HL-60 (cell line): ENCODE results near the gene FDXACB1.

Source experiments
- DNase-seq, 2 experiments: peaks; one replicate each; pipeline ENCODE4 v3.0.0-alpha.2; 2010 to 2020; ENCODE audit warnings: low read depth in 1 of 2, low spot score in 1 of 2
- H3K27ac ChIP-seq: fragments of 250-450 bp; sonication (Bioruptor Pico); replicated peaks from 2 replicates; pipeline ENCODE4 v1.5.1; 2020; ENCODE audit warnings: mild to moderate bottlenecking, moderate library complexity
- H3K27me3 ChIP-seq: fragments of 250-450 bp; sonication (Bioruptor Pico); 2 replicates; pipeline ENCODE4 v1.5.1; 2021; ENCODE audit warnings: mild to moderate bottlenecking, moderate library complexity; ENCODE audit not compliant: insufficient read depth, poor library complexity, severe bottlenecking
- H3K4me3 ChIP-seq: replicated peaks from 2 replicates; pipeline ENCODE4 v1.5.1; 2011; ENCODE audit warnings: mild to moderate bottlenecking, control low read depth, low read length; ENCODE audit not compliant: insufficient read depth
- GABPA ChIP-seq: IDR thresholded peaks from 2 replicates; pipeline ENCODE4 v1.6.1; 2012; ENCODE audit warnings: low read depth
- POLR2AphosphoS5 ChIP-seq: IDR thresholded peaks from 2 replicates; pipeline ENCODE4 v1.6.1; 2012; ENCODE audit warnings: low read depth
- REST ChIP-seq: IDR thresholded peaks from 2 replicates; pipeline ENCODE4 v1.6.1; 2012; ENCODE audit warnings: low read depth; ENCODE audit not compliant: insufficient replicate concordance
- SPI1 ChIP-seq: IDR thresholded peaks from 2 replicates; pipeline ENCODE4 v1.6.1; 2012; ENCODE audit warnings: low read depth, mild to moderate bottlenecking, borderline replicate concordance
- TF ChIP-seq, protein P1 (sequence below): IDR thresholded peaks from one replicate; pipeline ENCODE4 v1.5.1; 2011; ENCODE audit warnings: low read length, control low read depth, inconsistent platforms; ENCODE audit not compliant: insufficient read depth

The FDXACB1 gene

GRCh38 chr11:111923951-111924350 lies 45.0 kb upstream of the FDXACB1 start:
- TF ChIP-seq, protein P1, sequence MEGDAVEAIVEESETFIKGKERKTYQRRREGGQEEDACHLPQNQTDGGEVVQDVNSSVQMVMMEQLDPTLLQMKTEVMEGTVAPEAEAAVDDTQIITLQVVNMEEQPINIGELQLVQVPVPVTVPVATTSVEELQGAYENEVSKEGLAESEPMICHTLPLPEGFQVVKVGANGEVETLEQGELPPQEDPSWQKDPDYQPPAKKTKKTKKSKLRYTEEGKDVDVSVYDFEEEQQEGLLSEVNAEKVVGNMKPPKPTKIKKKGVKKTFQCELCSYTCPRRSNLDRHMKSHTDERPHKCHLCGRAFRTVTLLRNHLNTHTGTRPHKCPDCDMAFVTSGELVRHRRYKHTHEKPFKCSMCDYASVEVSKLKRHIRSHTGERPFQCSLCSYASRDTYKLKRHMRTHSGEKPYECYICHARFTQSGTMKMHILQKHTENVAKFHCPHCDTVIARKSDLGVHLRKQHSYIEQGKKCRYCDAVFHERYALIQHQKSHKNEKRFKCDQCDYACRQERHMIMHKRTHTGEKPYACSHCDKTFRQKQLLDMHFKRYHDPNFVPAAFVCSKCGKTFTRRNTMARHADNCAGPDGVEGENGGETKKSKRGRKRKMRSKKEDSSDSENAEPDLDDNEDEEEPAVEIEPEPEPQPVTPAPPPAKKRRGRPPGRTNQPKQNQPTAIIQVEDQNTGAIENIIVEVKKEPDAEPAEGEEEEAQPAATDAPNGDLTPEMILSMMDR = no peak
- TF ChIP-seq REST = no peak
- no peak for TF ChIP-seq SPI1
- TF ChIP-seq GABPA = no peak
- no peak for TF ChIP-seq POLR2AphosphoS5
- Histone ChIP-seq H3K4me3 (no peak overlapping the region), H3K27me3 (no peaks in the 10 kb centered on the region), H3K27ac (no peak overlapping the region)
- no peak for DNase-seq

- Histone ChIP-seq H3K27ac (no peak overlapping the region), H3K27me3 (no peaks in the 10 kb centered on the region), H3K4me3 (no peak overlapping the region)
- no peak for DNase-seq
- TF ChIP-seq, protein P1 = no peak
- TF ChIP-seq GABPA (no peak), POLR2AphosphoS5 (no peak)
These were observed 44.4 kb upstream of the FDXACB1 start for GRCh38 chr11:111923351-111923788.

- Histone ChIP-seq H3K27me3 (no peaks in the 10 kb centered on the region), H3K27ac (no peak overlapping the region), H3K4me3 (no peak overlapping the region)
- TF ChIP-seq GABPA = no peak
- TF ChIP-seq REST = no peak
- no peak for TF ChIP-seq POLR2AphosphoS5
- no peak for TF ChIP-seq SPI1
- TF ChIP-seq, protein P1 = no peak
- DNase-seq = no peak
These were observed 43.8 kb upstream of the FDXACB1 start for GRCh38 chr11:111922803-111923202.

- DNase-seq = no peak
- Histone ChIP-seq H3K4me3 (no peak overlapping the region), H3K27me3 (no peaks in the 10 kb centered on the region), H3K27ac (no peak overlapping the region)
- TF ChIP-seq GABPA (no peak), POLR2AphosphoS5 (no peak), REST (no peak), SPI1 (no peak)
- TF ChIP-seq, protein P1 = no peak
These were observed 42.7 kb upstream of the FDXACB1 start for GRCh38 chr11:111921541-111922230.
